HG03571 (cell line): ENCODE data around the gene DPP8.
"Not testable (repeated sequence)": the region's sequence is repeated elsewhere in the genome, so short reads cannot be mapped to it uniquely, and the experiment has no call there.

ENCODE experiments used
- ATAC-seq: cut with Tn5 transposase; IDR thresholded peaks from one replicate; pipeline ENCODE4 v1.9.1; 2021; ENCODE audit not compliant: unreplicated experiment

DPP8 gene

GRCh38 chr15:65525622-65526021 lies 8.1 kb upstream of the DPP8 start:
- ATAC-seq: no peak

- ATAC-seq: no peak
These were observed 6.7 kb upstream of the DPP8 start for GRCh38 chr15:65524226-65524625.

- ATAC-seq: no peak
These were observed 3.9 kb upstream of the DPP8 start for GRCh38 chr15:65521350-65521749.

- no peak for ATAC-seq
These were observed 1.3 kb upstream of the DPP8 start for GRCh38 chr15:65518633-65519285.

- no peak for ATAC-seq
These were observed 348 bp upstream of the DPP8 start for GRCh38 chr15:65517866-65518207.

GRCh38 chr15:65512807-65513416 lies 4.6 kb downstream of the DPP8 start:
- ATAC-seq: no peak

GRCh38 chr15:65512189-65512588 lies 5.3 kb downstream of the DPP8 start:
- ATAC-seq: no peak

- ATAC-seq: no peak
These were observed 8.2 kb downstream of the DPP8 start for GRCh38 chr15:65509321-65509720.

- ATAC-seq: no peak
These were observed 23.4 kb downstream of the DPP8 start for GRCh38 chr15:65494076-65494475.

GRCh38 chr15:65484876-65485275 lies 32.6 kb downstream of the DPP8 start:
- no peak for ATAC-seq

- ATAC-seq: no peak
These were observed 40.6 kb downstream of the DPP8 start for GRCh38 chr15:65476903-65477302.

- no peak for ATAC-seq
These were observed 46.6 kb downstream of the DPP8 start for GRCh38 chr15:65470866-65471265.

- no peak for ATAC-seq
These were observed 49.1 kb downstream of the DPP8 start for GRCh38 chr15:65468229-65468909.

GRCh38 chr15:65466901-65467300 lies 50.6 kb downstream of the DPP8 start:
- no peak for ATAC-seq

GRCh38 chr15:65463096-65463495 lies 54.4 kb downstream of the DPP8 start:
- ATAC-seq: not testable (repeated sequence)

- ATAC-seq: no peak
These were observed 56.6 kb downstream of the DPP8 start for GRCh38 chr15:65460741-65461347.

- not testable (repeated sequence) for ATAC-seq
These were observed 62.2 kb downstream of the DPP8 start for GRCh38 chr15:65455256-65455655.

- no peak for ATAC-seq
These were observed 65.5 kb downstream of the DPP8 start for GRCh38 chr15:65451989-65452388.

- no peak for ATAC-seq
These were observed 66.9 kb downstream of the DPP8 start for GRCh38 chr15:65450556-65450955.

- no peak for ATAC-seq
These were observed 70.3 kb downstream of the DPP8 start for GRCh38 chr15:65447145-65447544.

- ATAC-seq: no peak
These were observed 83.3 kb downstream of the DPP8 start for GRCh38 chr15:65434201-65434600.

- ATAC-seq: no peak
These were observed 85.8 kb downstream of the DPP8 start for GRCh38 chr15:65431731-65432130.
